Mesothelial cell of epicardium (in vitro differentiated cells): ENCODE measurements around the gene MAP4K1. TPM values are rescaled to one million over a fixed set of nuclear protein-coding genes. Genes with fewer than 3 reads are reported as not detected.
"Not testable (repeated sequence)": the region's sequence is repeated elsewhere in the genome, so short reads cannot be mapped to it uniquely, and the experiment has no call there.

Source experiments
- DNase-seq, 2 experiments: peaks; one replicate each; pipeline ENCODE4 v3.0.0; 2021; ENCODE audit warnings: low spot score in 2 of 2; ENCODE audit not compliant: unreplicated experiment in 2 of 2
- H3K27ac Mint-ChIP-seq: 2 replicates; pipeline ENCODE4 v1.8.0; 2021; ENCODE audit warnings: mixed read lengths
- H3K27me3 Mint-ChIP-seq: 2 replicates; pipeline ENCODE4 v1.8.0; 2021; ENCODE audit warnings: low read depth, mixed read lengths
- H3K36me3 Mint-ChIP-seq: 2 replicates; pipeline ENCODE4 v1.8.0; 2021; ENCODE audit warnings: mixed read lengths
- H3K4me1 Mint-ChIP-seq: 2 replicates; pipeline ENCODE4 v1.8.0; 2021; ENCODE audit warnings: mixed read lengths
- H3K4me3 Mint-ChIP-seq: 2 replicates; pipeline ENCODE4 v1.8.0; 2021; ENCODE audit warnings: mild to moderate bottlenecking, moderate library complexity, mixed read lengths
- H3K9me3 Mint-ChIP-seq: 2 replicates; pipeline ENCODE4 v1.8.0; 2021; ENCODE audit warnings: mixed read lengths
- total RNA-seq: library from RNA; stranded (reverse); gene quantifications from 3 replicates; pipeline ENCODE4 v1.2.1, GENCODE V29; 2021
- TF ChIP-seq, protein P1 (sequence below): fragments of 200-600 bp; sonication (generic); IDR thresholded peaks from one replicate; pipeline ENCODE4 v1.5.0; 2021; ENCODE audit warnings: antibody characterized with exemption; ENCODE audit not compliant: unreplicated experiment

Gene MAP4K1
- total RNA-seq, 1 donor from 2014 or later, result 5.6 TPM

DNA sequence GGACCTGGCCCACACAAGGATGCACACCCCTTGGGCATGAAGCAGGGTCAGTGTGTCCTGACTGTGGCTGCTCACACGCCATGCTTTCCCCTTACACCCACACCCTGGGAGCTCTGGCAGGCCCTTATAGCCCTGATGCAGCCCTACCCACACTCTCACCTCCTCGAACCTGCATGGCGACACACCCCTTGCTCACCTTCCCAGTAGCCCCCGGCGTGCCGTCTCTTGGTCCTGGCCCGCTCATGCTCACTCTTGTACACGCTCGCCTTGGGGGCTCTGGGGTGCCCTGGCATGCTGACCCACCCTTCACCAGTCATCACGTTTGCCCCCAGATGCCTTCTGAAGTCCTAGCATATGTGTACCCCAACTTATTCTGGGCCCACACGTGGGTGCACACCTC is 56.1 kb downstream of the MAP4K1 start:
- Mint-ChIP-seq H3K4me3 (no peak overlapping the region), H3K4me1 (peaks cover 5% of the 10 kb centered on the region), H3K36me3 (no peaks in the 10 kb centered on the region), H3K27me3 (no peaks in the 10 kb centered on the region), H3K9me3 (no peaks in the 10 kb centered on the region), H3K27ac (no peak overlapping the region)
- TF ChIP-seq, protein P1, sequence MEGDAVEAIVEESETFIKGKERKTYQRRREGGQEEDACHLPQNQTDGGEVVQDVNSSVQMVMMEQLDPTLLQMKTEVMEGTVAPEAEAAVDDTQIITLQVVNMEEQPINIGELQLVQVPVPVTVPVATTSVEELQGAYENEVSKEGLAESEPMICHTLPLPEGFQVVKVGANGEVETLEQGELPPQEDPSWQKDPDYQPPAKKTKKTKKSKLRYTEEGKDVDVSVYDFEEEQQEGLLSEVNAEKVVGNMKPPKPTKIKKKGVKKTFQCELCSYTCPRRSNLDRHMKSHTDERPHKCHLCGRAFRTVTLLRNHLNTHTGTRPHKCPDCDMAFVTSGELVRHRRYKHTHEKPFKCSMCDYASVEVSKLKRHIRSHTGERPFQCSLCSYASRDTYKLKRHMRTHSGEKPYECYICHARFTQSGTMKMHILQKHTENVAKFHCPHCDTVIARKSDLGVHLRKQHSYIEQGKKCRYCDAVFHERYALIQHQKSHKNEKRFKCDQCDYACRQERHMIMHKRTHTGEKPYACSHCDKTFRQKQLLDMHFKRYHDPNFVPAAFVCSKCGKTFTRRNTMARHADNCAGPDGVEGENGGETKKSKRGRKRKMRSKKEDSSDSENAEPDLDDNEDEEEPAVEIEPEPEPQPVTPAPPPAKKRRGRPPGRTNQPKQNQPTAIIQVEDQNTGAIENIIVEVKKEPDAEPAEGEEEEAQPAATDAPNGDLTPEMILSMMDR, result no peak
- no peak for DNase-seq

DNA sequence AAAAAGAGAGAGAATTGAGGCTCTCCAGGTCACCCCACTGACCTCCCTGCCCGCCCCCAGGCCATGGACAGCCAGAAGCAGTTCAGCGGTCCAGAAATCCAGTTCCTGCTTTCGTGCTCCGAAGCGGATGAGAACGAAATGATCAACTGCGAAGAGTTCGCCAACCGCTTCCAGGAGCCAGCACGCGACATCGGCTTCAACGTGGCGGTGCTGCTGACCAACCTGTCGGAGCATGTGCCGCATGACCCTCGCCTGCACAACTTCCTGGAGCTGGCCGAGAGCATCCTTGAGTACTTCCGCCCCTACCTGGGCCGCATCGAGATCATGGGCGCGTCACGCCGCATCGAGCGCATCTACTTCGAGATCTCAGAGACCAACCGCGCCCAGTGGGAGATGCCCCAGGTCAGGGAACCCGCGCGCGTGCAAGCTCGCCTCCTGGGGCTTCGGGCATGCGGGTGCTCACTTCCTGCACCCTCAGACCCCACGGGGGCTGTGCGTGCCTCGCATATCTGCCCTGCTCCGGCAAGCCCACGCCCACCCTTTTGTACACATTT is 56.6 kb downstream of the MAP4K1 start:
- no peak overlapping the region for H3K4me3 Mint-ChIP-seq
- DNase-seq, result no peak
- H3K36me3 Mint-ChIP-seq, result no peaks in the 10 kb centered on the region
- no peaks in the 10 kb centered on the region for H3K9me3 Mint-ChIP-seq
- no peaks in the 10 kb centered on the region for H3K27me3 Mint-ChIP-seq
- no peak overlapping the region for H3K27ac Mint-ChIP-seq
- TF ChIP-seq, protein P1, result no peak
- peaks cover 5% of the 10 kb centered on the region for H3K4me1 Mint-ChIP-seq

DNA sequence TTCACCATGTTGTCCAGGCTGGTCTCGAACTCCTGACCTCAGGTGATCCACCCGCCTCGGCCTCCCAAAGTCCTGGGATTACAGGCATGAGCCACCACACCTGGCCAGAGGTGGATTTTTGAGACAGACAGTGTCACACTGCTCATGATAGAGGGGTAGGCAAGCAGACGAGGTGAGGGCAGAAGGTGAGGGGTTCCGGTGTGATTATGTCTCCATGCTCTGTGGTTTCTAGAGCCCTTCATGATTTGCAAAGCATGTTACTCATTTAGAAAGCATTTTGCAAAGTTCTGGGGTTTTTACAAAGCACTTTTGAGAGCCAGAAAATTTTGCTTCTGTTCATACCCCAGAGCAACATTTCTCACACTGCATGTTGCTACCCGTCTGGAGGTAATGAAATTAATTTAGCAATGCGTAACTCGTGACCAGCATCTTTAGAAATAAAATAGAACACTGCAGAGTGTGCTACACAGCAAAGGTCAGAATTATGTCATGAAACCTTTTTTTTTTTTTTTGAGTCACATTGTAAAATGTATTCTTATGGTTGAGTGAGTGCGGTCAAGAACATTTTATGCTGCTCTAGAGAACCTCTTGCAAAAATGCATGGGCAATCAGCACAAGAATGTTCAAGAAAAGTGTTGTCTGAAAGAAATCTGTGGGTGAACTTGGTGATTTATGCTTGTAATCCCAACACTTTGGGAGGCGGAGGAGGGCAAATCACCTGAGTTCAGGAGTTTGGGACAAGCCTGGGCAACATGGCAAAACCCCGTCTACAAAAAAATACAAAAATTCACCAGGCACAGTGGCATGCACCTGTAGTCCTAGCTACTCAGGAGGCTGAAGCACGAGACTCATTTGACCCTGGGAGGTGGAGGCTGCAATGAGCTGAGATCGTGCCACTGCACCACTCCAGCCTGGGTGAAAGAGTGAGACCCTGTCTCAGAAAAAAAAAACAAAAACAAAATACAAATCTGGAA is 58.0 kb downstream of the MAP4K1 start:
- peak overlapping the region; percentile 63 for H3K27ac Mint-ChIP-seq
- no peaks in the 10 kb centered on the region for H3K9me3 Mint-ChIP-seq
- no peaks in the 10 kb centered on the region for H3K27me3 Mint-ChIP-seq
- H3K36me3 Mint-ChIP-seq, result no peaks in the 10 kb centered on the region
- H3K4me3 Mint-ChIP-seq, result no peak overlapping the region
- DNase-seq, result no peak
- H3K4me1 Mint-ChIP-seq, result peaks cover 5% of the 10 kb centered on the region
- TF ChIP-seq, protein P1, result no peak

DNA sequence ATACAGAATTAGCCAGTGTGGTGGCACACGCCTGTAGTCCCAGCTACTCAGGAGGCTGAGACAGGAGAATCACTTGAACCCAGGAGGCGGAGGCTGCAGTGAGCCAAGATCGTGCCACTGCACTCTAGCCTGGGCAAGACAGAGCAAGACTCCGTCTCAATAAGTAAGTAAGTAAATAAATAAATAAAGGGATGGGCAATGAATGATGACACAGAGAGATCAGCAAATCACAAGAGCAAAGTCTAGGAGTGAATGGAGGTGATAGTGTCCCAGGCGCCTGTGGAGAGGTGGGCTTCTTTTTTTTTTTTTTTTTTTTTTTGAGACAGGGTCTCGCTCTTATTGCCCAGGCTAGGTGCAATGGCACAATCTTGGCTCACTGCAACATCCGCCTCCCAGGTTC is 58.8 kb downstream of the MAP4K1 start:
- H3K4me3 Mint-ChIP-seq, H3K36me3 Mint-ChIP-seq, H3K27ac Mint-ChIP-seq, H3K9me3 Mint-ChIP-seq, H3K4me1 Mint-ChIP-seq, H3K27me3 Mint-ChIP-seq, DNase-seq: not testable (repeated sequence)

DNA sequence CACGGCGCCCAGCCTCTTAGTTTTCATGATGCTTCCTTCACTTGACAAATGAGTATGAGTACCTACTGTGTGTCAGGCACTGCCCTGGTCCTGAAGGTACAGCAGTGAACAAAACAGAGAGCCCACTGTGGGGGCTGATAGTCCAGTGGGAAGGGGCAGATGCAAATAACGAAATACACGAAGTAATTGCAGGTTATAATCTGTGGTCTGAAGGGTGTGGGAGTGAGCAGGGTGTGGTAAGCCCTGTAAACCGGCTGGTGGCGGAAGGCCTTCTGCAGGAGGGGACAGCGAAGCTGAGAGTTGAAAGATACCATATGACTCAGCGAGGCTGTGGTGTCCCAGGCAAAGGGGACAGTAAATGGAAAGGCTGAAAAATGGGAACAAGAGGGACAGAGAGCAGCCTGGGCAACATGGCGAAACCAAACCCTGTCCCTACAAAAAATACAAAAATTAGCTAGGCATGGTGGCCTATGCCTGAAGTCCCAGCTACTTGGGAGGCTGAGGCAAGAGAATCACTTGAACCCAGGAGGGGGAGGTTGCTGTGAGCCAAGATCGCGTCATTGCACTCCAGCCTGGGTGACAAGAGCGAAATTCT is 60.5 kb downstream of the MAP4K1 start:
- TF ChIP-seq, protein P1, result no peak
- H3K4me3 Mint-ChIP-seq, result no peak overlapping the region
- no peak overlapping the region for H3K27ac Mint-ChIP-seq

More for the DNA sequence above, 60.5 kb downstream of the MAP4K1 start:
- Mint-ChIP-seq H3K36me3 (no peaks in the 10 kb centered on the region), H3K27me3 (no peaks in the 10 kb centered on the region), H3K4me1 (peaks cover 5% of the 10 kb centered on the region), H3K9me3 (peaks cover 5% of the 10 kb centered on the region)
- DNase-seq, result no peak
